ENCODE data around the gene RNF123.

Gene RNF123

GRCh38 chr3:49659756-49660155, 29.6 kb upstream of the RNF123 start:
- DNase-seq: no peak

- no peak for DNase-seq
Observed at GRCh38 chr3:49661281-49661680, 28.1 kb upstream of the RNF123 start.

GRCh38 chr3:49662021-49662420, 27.3 kb upstream of the RNF123 start:
- DNase-seq: no peak

- no peak for DNase-seq
Observed at GRCh38 chr3:49662720-49663413, 26.5 kb upstream of the RNF123 start.

GRCh38 chr3:49663831-49664230, 25.5 kb upstream of the RNF123 start:
- no peak for DNase-seq

GRCh38 chr3:49664300-49664699, 25.1 kb upstream of the RNF123 start:
- DNase-seq: no peak

GRCh38 chr3:49665822-49666519, 23.4 kb upstream of the RNF123 start:
- no peak for DNase-seq

GRCh38 chr3:49666592-49666991, 22.8 kb upstream of the RNF123 start:
- no peak for DNase-seq

GRCh38 chr3:49667701-49668413, 21.5 kb upstream of the RNF123 start:
- DNase-seq: no peak

- DNase-seq: no peak
Observed at GRCh38 chr3:49668414-49668797, 21.0 kb upstream of the RNF123 start.

GRCh38 chr3:49668861-49669260, 20.5 kb upstream of the RNF123 start:
- DNase-seq: no peak

- no peak for DNase-seq
Observed at GRCh38 chr3:49669352-49669751, 20.0 kb upstream of the RNF123 start.

- DNase-seq: no peak
Observed at GRCh38 chr3:49670940-49671290, 18.4 kb upstream of the RNF123 start.

GRCh38 chr3:49671291-49672288, 17.8 kb upstream of the RNF123 start:
- peak; percentile 81 for DNase-seq

GRCh38 chr3:49673121-49673714, 16.1 kb upstream of the RNF123 start:
- DNase-seq: peak; percentile 63

GRCh38 chr3:49673715-49674496, 15.5 kb upstream of the RNF123 start, which contains the start of gene APEH:
APEH (plus strand) TSS chr3:49674351; CDS start chr3:49674402, 51 bp downstream.
- DNase-seq: peak; percentile 100

- DNase-seq: peak; percentile 60
Observed at GRCh38 chr3:49674497-49674983, 14.8 kb upstream of the RNF123 start.

- no peak for DNase-seq
Observed at GRCh38 chr3:49675912-49676311, 13.4 kb upstream of the RNF123 start.

- DNase-seq: no peak
Observed at GRCh38 chr3:49680493-49681231, 8.7 kb upstream of the RNF123 start.

- DNase-seq: no peak
Observed at GRCh38 chr3:49681232-49681522, 8.2 kb upstream of the RNF123 start.

- DNase-seq: no peak
Observed at GRCh38 chr3:49681543-49681942, 7.8 kb upstream of the RNF123 start.

Data from stimulated activated CD4-positive, alpha-beta T cell treated with anti-CD3 and anti-CD28 coated beads, Interleukin-15, amount 100 ng/mL, for 24 hours (primary cell).